HCT116 (cell line): ENCODE results near the gene UMOD. TPM values are rescaled to one million over a fixed set of nuclear protein-coding genes. Genes with fewer than 3 reads are reported as not detected.

ENCODE experiments used
- ATAC-seq: fragments of 200-7000 bp; cut with Tn5 transposase; 2 replicates; pipeline ENCODE4 v1.9.1; 2020; ENCODE audit warnings: mild to moderate bottlenecking, moderate library complexity
- BruUV-seq: library from RNA; stranded (reverse); fragments of 400-500 nt; replicated peaks from 2 replicates; lab custom pipeline; 2021; lab: Mats Ljungman, UMichigan
- CTCF ChIA-PET: fragments of 300-600 bp; sonication (Branson Sonifier 250); formaldehyde crosslinking; loops from one replicate; lab custom pipeline; 2021; ENCODE audit warnings: antibody characterized with exemption; lab: Charles Lee
- POLR2A ChIA-PET: fragments of 300-600, 350-600 bp; sonication (Branson Sonifier 250); formaldehyde crosslinking; loops from one replicate; lab custom pipeline; 2021; ENCODE audit warnings: antibody characterized with exemption; lab: Charles Lee
- RAD21 ChIA-PET, 2 experiments: fragments of 300-600 bp; sonication (Branson Sonifier 250); formaldehyde crosslinking; loops; one replicate each; lab custom pipeline; 2023; ENCODE audit warnings: low total read pairs in 2 of 2; ENCODE audit not compliant: uncharacterized antibody in 2 of 2, unreplicated experiment in 2 of 2, low non-redundant PET in 1 of 2; lab: Charles Lee
- DNase-seq: peaks from one replicate; pipeline ENCODE4 v3.0.0-alpha.2; 2010; ENCODE audit warnings: low read depth, low spot score
- H2AFZ ChIP-seq: fragments of 200-600 bp; shearing (Covaris generic), sonication (generic); 2 replicates; pipeline ENCODE4 v1.6.1; 2017; ENCODE audit warnings: low read depth, mixed run types, mixed read lengths, antibody characterized with exemption, low read length; ENCODE audit not compliant: poor library complexity, severe bottlenecking
- H3K27ac ChIP-seq: 2 replicates; pipeline ENCODE4 v1.5.1; 2012; ENCODE audit warnings: low read depth, low read length
- H3K27me3 ChIP-seq: fragments of 200-600 bp; sonication (generic); 2 replicates; pipeline ENCODE4 v1.6.1; 2016; ENCODE audit warnings: mixed run types, low read length, mixed read lengths; ENCODE audit not compliant: insufficient read depth
- H3K36me3 ChIP-seq, 2 experiments: fragments of 200-500 bp in 1 of 2; fragments of 200-600 bp in 1 of 2; sonication (Bioruptor generic) in 1 of 2; sonication (generic) in 1 of 2; 2 replicates each; pipeline versions ENCODE4 v1.5.1 to v1.6.1; 2014 to 2016; ENCODE audit warnings: low read length in 2 of 2, inconsistent platforms in 1 of 2, mixed read lengths in 1 of 2, mixed run types in 1 of 2; ENCODE audit not compliant: insufficient read depth in 2 of 2, control insufficient read depth in 1 of 2
- H3K4me1 ChIP-seq, 2 experiments: fragments of 200-600 bp in 1 of 2; sonication (generic) in 1 of 2; 2 replicates each; pipeline versions ENCODE4 v1.5.1 to v1.6.1; 2012 to 2017; ENCODE audit warnings: low read length in 2 of 2, inconsistent platforms in 1 of 2, mild to moderate bottlenecking in 1 of 2, mixed read lengths in 1 of 2, mixed run types in 1 of 2, moderate library complexity in 1 of 2; ENCODE audit not compliant: insufficient read depth in 2 of 2, control insufficient read depth in 1 of 2
- H3K4me2 ChIP-seq: fragments of 200-600 bp; sonication (generic); 2 replicates; pipeline ENCODE4 v1.6.1; 2017; ENCODE audit warnings: mixed run types, low read length, mixed read lengths
- H3K4me3 ChIP-seq, 2 experiments: fragments of 200-600 bp in 1 of 2; sonication (generic) in 1 of 2; replicated peaks in 1 of 2; 2 replicates each; pipeline ENCODE4 v1.5.1; 2011 to 2016; ENCODE audit warnings: low read length in 2 of 2, control low read depth in 1 of 2, low read depth in 1 of 2, mild to moderate bottlenecking in 1 of 2, mixed read lengths in 1 of 2, mixed run types in 1 of 2
- H3K79me2 ChIP-seq: fragments of 200-600 bp; sonication (generic); 2 replicates; pipeline ENCODE4 v1.6.1; 2017; ENCODE audit warnings: mild to moderate bottlenecking, mixed run types, low read length, moderate library complexity, mixed read lengths; ENCODE audit not compliant: insufficient read depth
- H3K9ac ChIP-seq: fragments of 200-600 bp; sonication (generic); 2 replicates; pipeline ENCODE4 v1.6.1; 2016; ENCODE audit warnings: low read length, mixed read lengths
- H3K9me2 ChIP-seq: fragments of 200-600 bp; sonication (generic), shearing (Covaris generic); 2 replicates; pipeline ENCODE4 v1.6.1; 2017; ENCODE audit warnings: mixed run types, mild to moderate bottlenecking, moderate library complexity; ENCODE audit not compliant: insufficient read depth
- H3K9me3 ChIP-seq, 2 experiments: fragments of 200-500 bp in 1 of 2; fragments of 200-600 bp in 1 of 2; sonication (Bioruptor generic) in 1 of 2; sonication (generic) in 1 of 2; 2 replicates each; pipeline ENCODE4 v1.6.1; 2014 to 2017; ENCODE audit warnings: low read length in 2 of 2, mixed read lengths in 2 of 2, inconsistent platforms in 1 of 2, low read depth in 1 of 2, mild to moderate bottlenecking in 1 of 2, mixed run types in 1 of 2, moderate library complexity in 1 of 2; ENCODE audit not compliant: control insufficient read depth in 1 of 2, insufficient read depth in 1 of 2
- H4K20me1 ChIP-seq: fragments of 200-600 bp; sonication (generic), shearing (Covaris generic); 2 replicates; pipeline ENCODE4 v1.6.1; 2017; ENCODE audit warnings: mixed run types, mild to moderate bottlenecking, moderate library complexity; ENCODE audit not compliant: insufficient read depth
- ATF3 ChIP-seq: IDR thresholded peaks from 2 replicates; pipeline ENCODE4 v1.6.1; 2012
- CEBPB ChIP-seq: IDR thresholded peaks from 2 replicates; pipeline ENCODE4 v1.6.1; 2012; ENCODE audit warnings: low read depth
- EZH2 ChIP-seq: fragments of 200-600 bp; sonication (generic); IDR thresholded peaks from 2 replicates; pipeline ENCODE4 v1.6.1; 2017; ENCODE audit warnings: antibody characterized with exemption, mixed run types
- EZH2phosphoT487 ChIP-seq: fragments of 200-600 bp; IDR thresholded peaks from 2 replicates; pipeline ENCODE4 v1.6.1; 2018; ENCODE audit warnings: antibody characterized with exemption, borderline replicate concordance
- FOSL1 ChIP-seq: IDR thresholded peaks from 2 replicates; pipeline ENCODE4 v1.6.1; 2012; ENCODE audit warnings: low read depth
- JUND ChIP-seq: IDR thresholded peaks from 2 replicates; pipeline ENCODE4 v1.6.1; 2012
- MAX ChIP-seq: IDR thresholded peaks from 2 replicates; pipeline ENCODE4 v1.6.1; 2012
- POLR2A ChIP-seq: IDR thresholded peaks from 2 replicates; pipeline ENCODE4 v1.7.0; 2011; ENCODE audit warnings: borderline replicate concordance; ENCODE audit not compliant: insufficient read depth, insufficient read length; ENCODE audit errors: extremely low read depth
- POLR2AphosphoS5 ChIP-seq: IDR thresholded peaks from 2 replicates; pipeline ENCODE4 v1.6.1; 2011; ENCODE audit warnings: mild to moderate bottlenecking, low read depth, low read length, moderate library complexity
- REST ChIP-seq: IDR thresholded peaks from 2 replicates; pipeline ENCODE4 v1.6.1; 2012; ENCODE audit warnings: low read depth
- SP1 ChIP-seq: IDR thresholded peaks from 2 replicates; pipeline ENCODE4 v1.6.1; 2012; ENCODE audit warnings: low read depth
- SRF ChIP-seq: IDR thresholded peaks from 2 replicates; pipeline ENCODE4 v1.6.1; 2012; ENCODE audit warnings: low read depth
- TCF7L2 ChIP-seq: IDR thresholded peaks from 2 replicates; pipeline ENCODE4 v1.7.0; 2011; ENCODE audit warnings: borderline replicate concordance, inconsistent platforms; ENCODE audit not compliant: insufficient read depth, insufficient read length; ENCODE audit errors: extremely low read depth
- ZFX ChIP-seq: fragments of 450-650 bp; IDR thresholded peaks from 2 replicates; pipeline ENCODE4 v1.6.1; 2017
- intact Hi-C: fragments of 100-400 bp; cut with micrococcal nuclease; formaldehyde crosslinking; loops from 2 replicates; pipeline ENCODE4 v1.10.0; 2022
- total RNA-seq: library from RNA; stranded (reverse); gene quantifications from one replicate; pipeline ENCODE4 v1.2.1, GENCODE V29; 2021; ENCODE audit not compliant: unreplicated experiment
- TF ChIP-seq, protein P1 (sequence below): IDR thresholded peaks from 2 replicates; pipeline ENCODE4 v1.6.1; 2011; ENCODE audit warnings: mild to moderate bottlenecking, low read length, moderate library complexity; ENCODE audit not compliant: insufficient replicate concordance; ENCODE audit errors: extremely low read depth

Gene UMOD
- total RNA-seq, 1 experiment from 2014 or later = not detected

GRCh38 chr16:20318437-20318836, 34.1 kb downstream of the UMOD start:
- TF ChIP-seq SP1 (no peak), EZH2phosphoT487 (no peak), REST (no peak), EZH2 (no peak), SRF (no peak), POLR2AphosphoS5 (no peak)
- TF ChIP-seq, all 23 proteins: peak for 0
- Histone ChIP-seq H3K36me3 (no peaks in the 10 kb centered on the region), H3K9me2 (no peaks in the 10 kb centered on the region), H3K79me2 (no peaks in the 10 kb centered on the region), H3K9ac (no peak overlapping the region), H2AFZ (no peak overlapping the region), H4K20me1 (no peaks in the 10 kb centered on the region), H3K27me3 (peaks cover 33% of the 10 kb centered on the region), H3K27ac (no peak overlapping the region), H3K9me3 (no peaks in the 10 kb centered on the region), H3K4me1 (no peaks in the 10 kb centered on the region), H3K4me2 (no peak overlapping the region), H3K4me3 (no peak overlapping the region)
- POLR2A ChIA-PET = no interaction called here
- RAD21 ChIA-PET = no interaction called here
- CTCF ChIA-PET = no interaction called here
- DNase-seq (no peak), ATAC-seq (no peak)
- BruUV-seq = no TSS peak
- intact Hi-C loops = no loop called here

GRCh38 chr16:20318006-20318405, 34.5 kb downstream of the UMOD start:
- RAD21 ChIA-PET = no interaction called here
- POLR2A ChIA-PET = no interaction called here
- intact Hi-C loops = no loop called here
- H3K27me3 ChIP-seq = peaks cover 29% of the 10 kb centered on the region
- H3K79me2 ChIP-seq = no peaks in the 10 kb centered on the region
- H3K4me3 ChIP-seq = no peak overlapping the region
- no peak for ATAC-seq
- no peaks in the 10 kb centered on the region for H3K4me1 ChIP-seq
- no peak overlapping the region for H3K27ac ChIP-seq
- H3K9me3 ChIP-seq = no peaks in the 10 kb centered on the region
- CTCF ChIA-PET = interaction anchor here (1.0 kb wide), 1 partner anchor 411 kb away, joined by 3 read pairs; no protein-coding TSS in a partner anchor
- no TSS peak for BruUV-seq
- no peak overlapping the region for H3K4me2 ChIP-seq
- no peaks in the 10 kb centered on the region for H3K9me2 ChIP-seq
- H3K9ac ChIP-seq = no peak overlapping the region
- H4K20me1 ChIP-seq = no peaks in the 10 kb centered on the region
- H2AFZ ChIP-seq = no peak overlapping the region
- H3K36me3 ChIP-seq = no peaks in the 10 kb centered on the region
- no peak for DNase-seq
- TF ChIP-seq EZH2phosphoT487 (no peak), MAX (no peak), JUND (no peak), POLR2A (no peak), ATF3 (no peak), FOSL1 (no peak), ZFX (no peak), CEBPB (no peak), TCF7L2 (no peak)
- TF ChIP-seq, protein P1, sequence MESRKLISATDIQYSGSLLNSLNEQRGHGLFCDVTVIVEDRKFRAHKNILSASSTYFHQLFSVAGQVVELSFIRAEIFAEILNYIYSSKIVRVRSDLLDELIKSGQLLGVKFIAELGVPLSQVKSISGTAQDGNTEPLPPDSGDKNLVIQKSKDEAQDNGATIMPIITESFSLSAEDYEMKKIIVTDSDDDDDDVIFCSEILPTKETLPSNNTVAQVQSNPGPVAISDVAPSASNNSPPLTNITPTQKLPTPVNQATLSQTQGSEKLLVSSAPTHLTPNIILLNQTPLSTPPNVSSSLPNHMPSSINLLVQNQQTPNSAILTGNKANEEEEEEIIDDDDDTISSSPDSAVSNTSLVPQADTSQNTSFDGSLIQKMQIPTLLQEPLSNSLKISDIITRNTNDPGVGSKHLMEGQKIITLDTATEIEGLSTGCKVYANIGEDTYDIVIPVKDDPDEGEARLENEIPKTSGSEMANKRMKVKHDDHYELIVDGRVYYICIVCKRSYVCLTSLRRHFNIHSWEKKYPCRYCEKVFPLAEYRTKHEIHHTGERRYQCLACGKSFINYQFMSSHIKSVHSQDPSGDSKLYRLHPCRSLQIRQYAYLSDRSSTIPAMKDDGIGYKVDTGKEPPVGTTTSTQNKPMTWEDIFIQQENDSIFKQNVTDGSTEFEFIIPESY = no peak
